Spleen (tissue), 13 donors: Measurements from ENCODE around the gene ALKBH8. TPM values are rescaled to one million over a fixed set of nuclear protein-coding genes. Genes with fewer than 3 reads are reported as not detected.

ENCODE experiments used
- DNase-seq: peaks from one replicate; pipeline ENCODE4 v3.0.0-alpha.2; 2020
- H3K27ac ChIP-seq, 8 donors: fragments of 200-600 bp; sonication (generic) in 7 of 8; 1 replicate in 4 of 8; 2 replicates in 4 of 8; pipeline versions ENCODE4 v1.5.0 to v1.8.0; 2016 to 2021; ENCODE audit warnings: inconsistent platforms in 4 of 8, mild to moderate bottlenecking in 4 of 8, moderate library complexity in 1 of 8
- H3K27me3 ChIP-seq, 7 donors: fragments of 200-600 bp; sonication (generic) in 6 of 7; replicated peaks in 1 of 7; 1 replicate in 4 of 7; 2 replicates in 3 of 7; pipeline versions ENCODE4 v1.5.0 to v1.8.0; 2016 to 2021; ENCODE audit warnings: inconsistent platforms in 3 of 7, mild to moderate bottlenecking in 1 of 7
- H3K36me3 ChIP-seq, 6 donors: fragments of 200-600 bp; sonication (generic) in 5 of 6; 1 replicate in 4 of 6; 2 replicates in 2 of 6; pipeline versions ENCODE4 v1.5.0 to v1.8.0; 2016 to 2021; ENCODE audit warnings: inconsistent platforms in 2 of 6
- H3K4me1 ChIP-seq, 6 donors: fragments of 200-600 bp; sonication (generic) in 5 of 6; 1 replicate in 3 of 6; 2 replicates in 3 of 6; pipeline versions ENCODE4 v1.5.0 to v1.8.0; 2016 to 2021; ENCODE audit warnings: inconsistent platforms in 3 of 6
- H3K4me3 ChIP-seq, 8 donors: fragments of 200-600 bp; sonication (generic) in 7 of 8; 1 replicate in 4 of 8; 2 replicates in 4 of 8; pipeline versions ENCODE4 v1.5.0 to v1.8.0; 2016 to 2021; ENCODE audit warnings: inconsistent platforms in 4 of 8, mild to moderate bottlenecking in 4 of 8, moderate library complexity in 2 of 8
- H3K9me3 ChIP-seq, 8 donors: fragments of 200-600 bp; sonication (generic) in 7 of 8; 1 replicate in 4 of 8; 2 replicates in 4 of 8; pipeline versions ENCODE4 v1.5.0 to v1.8.0; 2016 to 2021; ENCODE audit warnings: inconsistent platforms in 4 of 8
- CTCF ChIP-seq, 11 experiments: fragments of 200-600 bp in 7 of 11; fragments of 450-650 bp in 4 of 11; sonication (generic) in 4 of 11; IDR thresholded peaks in 8 of 11; conservative IDR thresholded peaks in 3 of 11; 1 replicate in 7 of 11; 2 replicates in 4 of 11; pipeline versions ENCODE4 v1.4.0 to v1.8.0; 2016 to 2021; ENCODE audit warnings: antibody characterized with exemption in 11 of 11, inconsistent platforms in 4 of 11, mild to moderate bottlenecking in 1 of 11
- POLR2A ChIP-seq, 3 donors: fragments of 450-650 bp; IDR thresholded peaks; one replicate each; pipeline ENCODE4 v1.5.1; 2017; ENCODE audit warnings: antibody characterized with exemption in 3 of 3, mild to moderate bottlenecking in 1 of 3
- POLR2AphosphoS5 ChIP-seq, 3 donors: sonication (generic); formaldehyde crosslinking; IDR thresholded peaks; one replicate each; pipeline ENCODE4 v1.5.1; 2017; ENCODE audit warnings: antibody characterized with exemption in 3 of 3
- WGBS, 5 donors: extraction: QIAGEN DNeasy Blood & Tissue Kit in 3 of 5; methylation state at CpG; one replicate each; pipeline versions ENCODE4 v1.1.5 to v1.1.7; 2013 to 2018; 5-methylcytosine and 5-hydroxymethylcytosine counted together
- intact Hi-C: fragments of 100-400 bp; cut with DNase I; formaldehyde crosslinking; loops from one replicate; pipeline ENCODE4 v1.15.0; 2023; ENCODE audit warnings: low total_unique reads
- long read RNA-seq, 2 donors: transcript quantifications; one replicate each; lab custom pipeline, GENCODE V29; 2026
- polyA plus RNA-seq, 3 donors: library from polyadenylated mRNA; stranded (reverse); fragments of 200-250 nt; gene quantifications; one replicate each; pipeline ENCODE4 v1.2.1, GENCODE V29; 2013
- total RNA-seq, 7 donors: library from RNA; depleted of rRNA in 3 of 7; stranded (reverse); fragments of >200 nt in 3 of 7; fragmentation: NEBNext Ultra II Directional in 4 of 7; extraction: Animal tissue kit (Norgen Biotek cat#: 25700) in 4 of 7; gene quantifications; one replicate each; pipeline versions ENCODE4 v1.1.0 to v1.2.1, GENCODE V29; 2016 to 2021
- donor health status: healthy with polysubstance abuse.
- donor health status: DM: no; HTN: no; CAD: no; lungs with moderate emphysema.
- donor health status: DM: no; HTN: no; CAD: no.
- donor health status: Bipolar disorder and iron deficiency.
- donor health status: healthy.
- donor health status: DM: no; HTN: no; CAD: no.
- donor health status: DM: yes; HTN: yes; CAD: no.

Gene ALKBH8
- total RNA-seq (10 to 100 TPM in 2 of 7 donors, 1 to 10 TPM in 5; 8.3 to 10.6 (median 9.8) TPM), polyA plus RNA-seq (1 to 10 TPM; 4.0 to 5.5 (median 4.1) TPM)
- long read RNA-seq, donor 1, result 0 reads
- long read RNA-seq, donor 2, full-length matches to known transcripts, result 1 of 1 reads
- long read RNA-seq, donor 2, partial matches to known transcripts, result 0 of 1 reads
- long read RNA-seq, donor 2, other reads (novel, unspliced or antisense), result 0 of 1 reads

- intact Hi-C loops, result no loop called here
- WGBS, 5 donors, result 0 to 1% (median 0%) methylated on average over 17 to 32 of the region's 32 CpGs
- peaks cover 0 to 13% (median 0%) of the 10 kb centered on the region in 6 donors for H3K36me3 ChIP-seq
- H3K4me1 ChIP-seq, result peaks cover 16 to 49% (median 30%) of the 10 kb centered on the region in 6 donors
- H3K9me3 ChIP-seq, result no peaks in the 10 kb centered on the region
- peak; percentile 92 for DNase-seq
- peak within 1 kb of the TSS; percentile 82 to 91 (median 85) for H3K27ac ChIP-seq
- no peaks in the 10 kb centered on the region for H3K27me3 ChIP-seq
- TF ChIP-seq CTCF (IDR thresholded peaks at IDR 0.05 in 8 of 11, conservative IDR thresholded peaks at IDR 0.05 in 3 of 11) (peak in 1 of 11 experiments; percentile 22), POLR2A (IDR thresholded peaks at IDR 0.05) (no peak), POLR2AphosphoS5 (IDR thresholded peaks at IDR 0.05) (peak; percentile 72 to 76 (median 75))
- peak within 1 kb of the TSS; percentile 59 to 93 (median 77) for H3K4me3 ChIP-seq
Measured at GRCh38 chr11:107565219-107565937, at the start of gene ALKBH8. Gene ALKBH8, minus strand, starts transcription at chr11:107565735. Its CDS starts 4,842 bp downstream, at chr11:107560893.

GRCh38 chr11:107612445-107612844 is 46.9 kb upstream of the ALKBH8 start:
- TF ChIP-seq CTCF (IDR thresholded peaks at IDR 0.05 in 8 of 11, conservative IDR thresholded peaks at IDR 0.05 in 3 of 11) (no peak), POLR2A (IDR thresholded peaks at IDR 0.05) (no peak), POLR2AphosphoS5 (IDR thresholded peaks at IDR 0.05) (no peak)

GRCh38 chr11:107609400-107610218 is 44.1 kb upstream of the ALKBH8 start:
- TF ChIP-seq CTCF (IDR thresholded peaks at IDR 0.05 in 8 of 11, conservative IDR thresholded peaks at IDR 0.05 in 3 of 11) (no peak), POLR2A (IDR thresholded peaks at IDR 0.05) (no peak), POLR2AphosphoS5 (IDR thresholded peaks at IDR 0.05) (no peak)
- Histone ChIP-seq H3K4me1 (no peaks in the 10 kb centered on the region), H3K4me3 (no peak overlapping the region), H3K27me3 (peaks cover 0 to 39% (median 0%) of the 10 kb centered on the region in 7 donors), H3K27ac (no peak overlapping the region), H3K9me3 (no peaks in the 10 kb centered on the region), H3K36me3 (no peaks in the 10 kb centered on the region)
- intact Hi-C loops, result no loop called here
- WGBS, 5 donors, result 58 to 66% (median 61%) methylated on average over 10 of the region's 10 CpGs
- no peak for DNase-seq

More at GRCh38 chr11:107612445-107612844, 46.9 kb upstream of the ALKBH8 start:
- no peak for DNase-seq
- H3K27me3 ChIP-seq, result peaks cover 0 to 29% (median 0%) of the 10 kb centered on the region in 7 donors
- H3K4me1 ChIP-seq, result no peaks in the 10 kb centered on the region
- no peak overlapping the region for H3K27ac ChIP-seq
- H3K9me3 ChIP-seq, result no peaks in the 10 kb centered on the region
- no peak overlapping the region for H3K4me3 ChIP-seq
- intact Hi-C loops, result no loop called here
- no peaks in the 10 kb centered on the region for H3K36me3 ChIP-seq
- 88 to 97% (median 96%) methylated on average over 2 of the region's 2 CpGs for WGBS, 5 donors
